ENCODE data around the gene ZNF516.

Gene ZNF516

DNA sequence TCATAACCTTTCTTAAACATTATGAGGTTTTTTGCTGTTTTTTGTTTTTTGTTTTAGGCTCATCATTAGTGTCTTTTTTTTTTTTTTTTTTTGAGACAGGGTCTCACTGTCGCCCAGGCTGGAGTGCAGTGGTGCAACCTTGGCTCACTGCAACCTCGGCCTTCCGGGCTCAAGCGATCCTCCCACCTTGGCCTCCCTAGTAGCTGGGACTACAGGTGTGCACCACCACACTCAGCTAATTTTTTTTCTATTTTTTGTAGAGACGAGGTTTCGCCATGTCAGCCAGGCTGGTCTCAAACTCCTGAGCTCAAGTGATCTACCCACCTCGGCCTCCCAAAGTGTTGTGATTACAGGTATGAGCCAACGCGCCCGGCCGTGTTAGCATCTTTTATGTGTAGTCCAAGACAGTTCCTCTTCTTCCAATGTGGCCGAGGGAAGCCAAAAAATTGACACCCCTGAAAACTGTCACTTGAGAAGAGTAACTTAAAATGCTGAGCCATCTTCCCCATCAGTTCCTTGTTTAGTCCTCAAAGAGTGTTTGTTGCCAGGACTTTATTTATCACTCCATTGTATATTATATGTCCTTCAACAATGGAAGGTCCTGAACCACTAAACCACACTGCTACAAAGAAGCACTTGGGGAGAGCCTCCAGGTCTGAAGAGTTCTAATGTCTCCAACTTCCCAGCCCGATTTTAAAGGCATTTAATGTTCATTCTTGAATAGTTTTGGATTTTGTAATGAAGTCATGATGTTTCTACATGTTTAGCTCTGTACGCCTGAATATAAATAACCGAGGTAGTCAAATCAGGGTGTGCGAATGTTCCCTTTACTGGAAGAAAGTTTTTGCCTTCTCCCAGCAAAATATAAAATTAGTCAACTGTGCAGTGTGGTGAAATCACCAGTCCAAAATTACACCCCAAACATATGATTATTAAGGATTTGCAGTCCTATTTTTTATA lies 26.4 kb downstream of the ZNF516 start:
- DNase-seq (ENCODE audit: low read depth), result no peak

DNA sequence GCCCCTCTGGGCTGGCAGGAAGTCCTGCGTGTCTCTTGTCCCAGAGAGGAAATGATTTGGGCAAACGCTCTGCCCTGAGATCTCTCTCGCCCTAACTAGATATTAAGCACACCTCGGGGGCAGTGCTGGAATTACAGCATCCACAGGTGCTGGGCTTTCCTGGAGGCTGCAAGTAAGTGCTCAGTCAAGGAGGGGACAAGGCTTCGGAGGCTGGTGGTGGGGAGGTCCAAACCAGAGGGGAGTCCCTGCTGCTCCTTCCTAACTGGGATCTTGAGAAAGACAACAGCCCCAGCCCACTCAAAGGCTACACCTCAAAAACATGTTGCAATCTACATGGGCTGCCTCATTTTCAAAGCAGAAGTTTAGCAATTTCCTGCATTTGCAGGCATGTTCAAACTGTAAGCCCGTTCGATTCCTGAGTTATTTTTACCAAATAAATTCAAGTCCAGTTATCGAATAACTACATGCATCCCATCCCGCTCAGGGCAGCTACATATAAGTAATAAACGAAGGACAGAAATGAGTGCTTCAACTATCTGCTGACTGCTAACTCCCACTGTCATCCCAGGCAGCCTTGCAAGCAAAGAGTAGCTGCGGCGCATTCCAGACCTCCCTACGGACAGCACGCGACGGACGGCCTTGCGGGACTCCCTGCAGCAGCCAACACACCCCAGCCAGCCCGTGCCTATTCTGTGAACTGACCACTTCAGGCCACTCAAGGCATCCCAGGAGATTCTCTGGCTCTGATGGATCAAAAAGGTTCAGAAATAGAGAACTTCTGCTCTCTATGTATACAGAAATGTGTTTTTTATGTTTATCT lies 27.5 kb downstream of the ZNF516 start:
- DNase-seq (ENCODE audit: low read depth), result peak; percentile 36

DNA sequence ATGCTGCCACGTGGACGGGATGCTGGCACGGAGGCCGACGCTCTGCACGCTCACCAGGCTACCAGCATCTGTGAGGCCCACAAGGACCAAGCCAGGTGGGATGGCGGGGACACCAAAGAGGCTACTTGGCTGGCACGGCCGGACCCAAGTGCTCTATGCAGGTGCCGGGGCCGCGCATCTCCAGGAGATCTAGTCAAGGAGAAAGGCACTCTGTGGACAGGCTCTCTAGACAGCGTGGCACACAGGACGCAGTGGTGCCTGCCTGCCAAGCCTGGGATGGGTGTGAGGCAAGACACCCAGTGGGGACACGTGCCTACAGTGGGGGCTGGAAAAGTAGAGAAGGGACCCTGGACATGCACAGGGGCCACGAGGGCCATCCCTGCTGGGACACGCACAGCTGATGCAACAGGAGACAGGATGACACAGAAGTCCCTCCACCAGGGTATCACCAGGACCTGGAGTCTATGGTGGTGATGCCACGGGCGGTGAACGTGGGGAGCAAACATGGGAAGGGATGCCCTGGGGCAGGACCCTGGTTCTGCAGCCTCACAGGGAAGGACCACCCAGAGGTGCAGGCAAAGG lies 28.5 kb downstream of the ZNF516 start:
- DNase-seq (ENCODE audit: low read depth), result no peak

DNA sequence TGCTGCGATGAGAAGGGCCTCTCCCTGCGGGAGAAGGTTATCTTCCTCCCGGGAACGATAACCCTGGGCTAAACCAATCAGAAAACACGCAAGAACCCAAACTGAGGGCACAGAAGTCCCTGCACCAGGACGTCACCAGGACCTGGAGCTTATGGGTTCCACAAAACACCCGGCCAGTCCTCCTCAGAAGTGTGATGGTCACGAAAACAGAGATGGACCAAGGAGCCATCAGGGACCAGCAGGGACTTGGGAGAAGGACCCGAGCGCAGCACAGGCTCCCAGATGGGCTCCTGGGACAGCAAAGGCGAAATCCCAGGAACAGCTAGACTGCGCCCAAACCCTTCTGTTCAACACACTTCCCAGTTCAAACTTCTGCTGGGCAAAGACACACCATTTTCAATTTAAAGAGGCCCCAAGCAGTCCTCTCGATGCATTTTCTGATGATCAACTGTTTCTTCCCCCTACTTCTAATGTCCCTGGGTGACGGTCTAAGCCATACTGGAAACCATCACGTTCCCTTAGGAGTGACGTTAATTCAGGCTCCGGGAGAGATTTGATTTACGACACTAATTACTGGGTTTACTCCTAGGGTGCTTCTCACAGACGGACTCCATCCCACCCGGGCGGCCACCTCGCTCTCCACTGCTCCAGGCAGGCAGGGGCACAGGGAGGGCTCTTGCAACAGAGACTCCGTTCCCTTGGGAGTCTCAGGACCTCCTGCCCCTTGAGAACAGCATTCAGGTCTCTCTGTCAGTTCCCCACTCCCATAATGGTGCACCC lies 29.2 kb downstream of the ZNF516 start:
- no peak for DNase-seq (ENCODE audit: low read depth)

DNA sequence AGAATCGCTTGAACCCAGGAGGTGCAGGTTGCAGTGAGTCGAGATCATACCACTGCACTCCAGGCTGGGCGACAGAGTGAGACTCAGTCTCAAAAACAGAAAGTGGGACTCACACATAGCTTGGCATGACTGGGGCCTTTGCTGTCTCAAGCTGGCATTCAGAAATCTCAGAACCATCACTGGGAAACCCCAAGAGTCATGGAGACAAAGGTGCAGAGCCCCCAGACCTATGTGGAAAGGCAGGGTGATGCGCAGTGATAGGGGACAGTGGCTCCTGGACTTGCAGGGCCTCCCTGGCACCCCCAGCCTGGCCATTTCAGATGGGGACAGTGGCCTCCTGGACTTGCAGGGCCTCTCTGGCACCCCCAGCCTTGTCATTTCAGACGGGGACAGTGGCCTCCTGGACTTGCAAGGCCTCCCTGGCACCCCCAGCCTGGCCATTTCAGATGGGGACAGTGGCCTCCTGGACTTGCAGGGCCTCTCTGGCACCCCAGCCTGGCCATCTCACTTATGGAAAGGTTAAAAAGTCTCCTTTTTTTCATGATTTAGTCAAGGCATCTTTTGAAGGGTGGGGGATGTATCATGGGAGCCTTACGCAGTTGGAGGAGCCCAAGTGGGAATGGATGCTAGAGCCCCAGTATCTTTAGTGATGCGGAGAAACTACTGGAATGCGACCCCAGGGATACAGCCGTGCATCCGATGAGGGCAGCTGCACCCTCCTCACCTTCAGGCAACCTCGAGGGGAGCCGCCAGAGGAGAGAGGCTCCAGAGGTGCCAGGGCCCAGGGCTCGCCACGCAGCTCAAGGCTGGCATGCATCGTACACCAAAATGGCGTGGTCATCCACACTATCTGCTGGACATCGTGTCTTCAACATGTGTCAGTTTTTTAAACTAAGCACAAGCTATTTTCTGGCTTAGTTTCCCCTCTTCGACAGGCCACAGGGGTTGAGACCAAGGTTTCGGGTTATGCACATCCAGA lies 30.5 kb downstream of the ZNF516 start:
- no peak for DNase-seq (ENCODE audit: low read depth)

DNA sequence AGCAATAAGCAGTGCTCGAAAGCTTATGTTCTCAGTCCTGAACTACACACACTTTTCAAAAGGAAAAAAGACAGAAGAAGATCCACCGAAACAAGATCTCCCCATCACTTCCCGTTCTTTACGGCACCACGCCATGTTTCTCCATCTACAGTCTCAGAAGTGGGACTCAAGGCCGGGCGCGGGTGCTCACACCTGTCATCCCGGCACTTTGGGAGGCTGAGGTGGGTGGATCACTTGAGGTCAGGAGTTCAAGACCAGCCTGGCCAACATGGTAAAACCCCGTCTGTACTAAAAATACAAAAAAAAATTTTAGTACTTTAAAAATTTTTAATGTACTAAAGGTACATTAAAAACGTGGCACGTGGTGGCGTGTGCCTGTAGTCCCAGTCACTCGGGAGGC lies 31.2 kb downstream of the ZNF516 start:
- no peak for DNase-seq (ENCODE audit: low read depth)

DNA sequence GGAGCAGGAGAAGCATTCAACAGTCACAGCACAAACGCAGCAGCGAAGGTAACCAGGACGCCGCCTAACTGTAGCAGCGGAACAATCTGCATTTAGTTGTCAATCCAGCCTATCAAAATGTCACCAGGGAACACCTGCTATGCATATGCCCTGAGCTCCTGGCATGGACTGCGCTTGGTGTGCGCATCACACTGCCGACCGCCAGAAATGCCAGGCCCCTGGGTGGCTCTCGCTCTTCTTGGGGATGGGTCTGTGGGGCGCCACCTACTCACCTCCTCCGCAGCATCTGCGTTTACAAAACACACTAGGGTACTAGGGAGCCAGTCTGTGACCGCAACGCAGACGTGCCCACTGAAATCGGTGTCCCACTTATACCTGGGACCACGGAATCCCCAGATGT lies 31.7 kb downstream of the ZNF516 start:
- DNase-seq (ENCODE audit: low read depth), result no peak

DNA sequence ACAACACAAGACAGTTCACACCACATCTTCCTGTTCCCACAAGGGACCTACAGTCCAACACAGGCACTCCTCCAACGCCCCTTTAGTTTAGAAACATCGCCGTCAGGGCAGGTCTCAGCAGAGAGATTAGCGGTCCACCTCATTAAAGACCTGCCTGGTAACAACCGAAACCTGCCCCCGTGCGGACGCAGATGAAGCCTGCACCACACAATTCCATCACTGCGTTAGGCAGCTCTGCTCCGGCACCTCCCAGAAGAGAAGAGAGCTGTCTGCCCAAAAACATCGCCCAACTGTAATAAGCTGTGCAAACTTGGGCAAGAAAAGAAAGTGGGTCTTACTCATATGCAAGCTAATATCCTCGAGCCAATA lies 32.7 kb downstream of the ZNF516 start:
- no peak for DNase-seq (ENCODE audit: low read depth)

DNA sequence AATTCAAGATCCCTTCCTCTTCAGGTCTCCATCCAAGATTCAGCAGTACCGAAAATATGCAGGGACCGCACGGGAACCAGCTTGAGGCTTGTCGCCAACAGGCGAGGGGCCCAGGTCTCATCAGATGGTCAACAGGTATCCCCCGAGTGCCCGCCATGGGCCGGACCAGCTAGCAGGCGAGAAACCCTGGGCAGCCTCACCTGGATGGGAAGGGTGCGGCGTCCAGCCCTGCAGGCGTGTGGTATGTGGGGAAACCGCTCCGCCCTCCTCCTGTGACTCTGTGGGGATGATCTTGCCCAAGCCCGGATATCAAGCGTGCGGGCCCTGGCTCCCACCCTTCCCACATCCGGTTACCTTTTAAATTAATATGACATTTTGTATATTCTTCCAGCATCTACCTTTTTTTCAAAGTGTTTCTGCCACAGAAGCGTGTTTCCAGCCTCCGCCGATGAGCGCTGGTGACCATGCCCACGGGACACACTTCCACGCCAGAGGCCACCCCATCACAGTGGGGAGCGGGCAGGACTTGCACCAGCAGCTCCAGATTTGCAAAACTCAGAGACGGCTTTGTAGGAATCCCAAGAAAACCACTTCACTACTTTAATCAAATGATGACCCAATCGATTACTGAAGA lies 33.2 kb downstream of the ZNF516 start:
- DNase-seq (ENCODE audit: low read depth), result no peak

DNA sequence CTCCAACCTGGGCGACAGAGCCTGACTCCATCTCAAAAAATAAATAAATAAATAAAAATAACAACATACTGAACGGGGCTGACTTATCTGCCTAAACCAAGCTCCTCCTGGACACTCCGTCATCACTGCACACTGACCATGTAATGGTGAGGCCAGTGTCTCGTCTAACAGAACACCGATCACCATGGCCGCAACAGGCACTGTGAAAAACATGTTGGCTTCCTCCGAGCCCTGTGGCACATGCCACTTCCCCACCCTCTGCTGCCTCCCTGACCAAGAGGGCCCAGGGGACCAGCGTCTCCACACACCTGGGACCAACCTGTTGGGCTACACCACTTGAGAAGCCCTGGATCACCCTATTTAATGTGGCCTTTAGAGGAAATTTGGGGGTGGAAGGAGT lies 33.9 kb downstream of the ZNF516 start:
- no peak for DNase-seq (ENCODE audit: low read depth)

DNA sequence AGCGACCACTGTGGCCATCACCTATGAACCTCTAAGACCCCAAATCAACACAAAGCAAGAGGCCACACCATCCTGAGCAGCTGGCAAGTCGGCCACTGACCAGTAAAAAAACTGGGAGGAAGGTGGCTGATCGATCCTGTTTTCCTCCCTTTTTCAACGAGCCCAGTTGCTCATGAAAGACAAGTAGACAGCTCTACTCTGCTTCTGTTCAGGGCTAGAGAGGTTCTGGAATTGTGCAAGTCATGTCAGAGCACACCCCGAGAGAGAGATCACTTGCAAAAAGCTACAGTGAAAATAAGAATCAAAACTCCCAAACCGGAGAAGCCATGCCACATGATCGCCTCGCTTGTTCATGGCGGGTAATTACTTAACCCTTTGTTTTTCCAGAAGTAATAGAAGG lies 34.6 kb downstream of the ZNF516 start:
- DNase-seq (ENCODE audit: low read depth), result peak; percentile 73

DNA sequence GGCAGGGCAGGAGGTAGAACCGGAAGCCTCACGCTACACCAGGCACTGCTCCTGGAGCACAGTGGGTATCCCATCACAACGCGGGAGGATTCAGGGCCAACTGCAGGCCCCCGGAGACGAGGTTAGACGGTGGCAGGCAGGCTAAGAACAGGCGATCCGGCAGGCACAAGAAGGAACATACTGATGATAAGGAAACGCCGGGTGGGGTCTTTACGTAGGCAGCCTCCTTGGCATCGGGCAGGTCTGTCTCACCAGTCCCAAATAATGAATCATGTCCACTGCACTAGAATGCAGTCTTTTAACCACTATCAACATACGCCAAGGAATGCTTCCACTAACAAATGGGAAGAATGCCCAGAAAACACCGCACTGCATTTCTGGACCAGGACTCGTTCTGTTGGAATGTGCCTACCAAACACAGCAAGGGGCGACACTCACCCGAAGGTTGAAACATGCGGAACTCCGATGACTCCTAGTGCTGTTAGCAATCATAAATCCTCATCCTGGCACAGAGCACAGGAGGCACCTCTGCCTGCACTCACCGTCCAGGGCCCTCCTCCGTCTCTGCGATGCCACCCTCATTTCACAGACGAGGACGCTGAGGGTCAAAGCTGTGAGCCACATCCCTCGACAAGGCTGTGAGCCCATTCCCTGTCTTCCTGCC lies 35.2 kb downstream of the ZNF516 start:
- DNase-seq (ENCODE audit: low read depth), result peak; percentile 99

DNA sequence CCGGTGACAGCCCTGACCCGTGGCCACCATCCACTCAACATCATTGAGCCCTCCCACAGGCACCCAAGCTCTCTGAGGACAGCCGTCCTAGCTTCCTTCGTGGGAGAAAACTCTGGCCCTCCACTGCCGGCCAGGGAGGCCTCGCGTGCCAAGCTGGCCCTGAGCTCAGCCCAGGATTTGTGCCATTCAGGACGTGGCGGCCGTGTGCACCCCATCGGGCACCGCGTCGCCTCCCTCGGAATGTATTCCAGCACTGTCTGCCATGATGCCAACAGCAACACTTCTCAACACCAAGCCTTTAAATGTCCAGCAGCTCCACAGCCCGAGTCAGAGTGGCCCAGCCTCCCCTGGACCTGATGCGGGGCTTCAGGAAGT lies 35.7 kb downstream of the ZNF516 start:
- peak; percentile 15 for DNase-seq (ENCODE audit: low read depth)

DNA sequence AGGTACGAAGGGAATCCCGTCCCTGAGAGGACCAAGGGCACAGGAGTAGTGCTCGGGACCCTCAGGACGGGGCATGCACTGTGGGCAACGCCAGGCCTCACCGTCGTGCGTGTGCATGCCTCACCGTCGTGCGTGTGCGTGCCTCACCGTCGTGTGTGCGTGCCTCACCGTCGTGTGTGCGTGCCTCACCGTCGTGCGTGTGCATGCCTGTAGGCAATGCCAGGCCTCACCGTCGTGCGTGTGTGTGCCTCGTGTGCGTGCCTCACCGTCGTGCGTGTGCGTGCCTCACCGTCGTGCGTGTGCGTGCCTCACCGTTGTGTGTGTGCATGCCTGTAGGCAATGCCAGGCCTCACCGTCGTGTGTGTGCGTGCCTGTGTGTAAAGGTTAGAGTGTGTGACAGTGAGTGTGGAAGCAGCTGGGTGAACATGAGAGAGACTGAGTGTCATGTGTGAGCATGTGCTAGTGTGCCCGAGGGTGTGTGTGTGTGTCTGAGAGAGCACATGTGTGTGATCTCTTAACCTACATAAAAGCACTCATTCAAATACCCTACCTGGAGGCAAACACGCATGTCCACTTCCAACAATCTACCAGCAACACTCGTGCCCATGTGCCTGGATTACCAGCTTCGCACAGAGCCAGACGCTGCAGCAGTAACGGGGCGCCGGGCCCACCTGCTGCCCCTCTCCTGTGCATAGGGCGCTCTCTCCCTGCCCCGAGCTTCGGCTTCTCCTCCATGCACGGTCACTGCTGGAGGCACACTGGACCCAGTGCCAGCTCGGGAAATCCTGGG lies 36.3 kb downstream of the ZNF516 start:
- no peak for DNase-seq (ENCODE audit: low read depth)

DNA sequence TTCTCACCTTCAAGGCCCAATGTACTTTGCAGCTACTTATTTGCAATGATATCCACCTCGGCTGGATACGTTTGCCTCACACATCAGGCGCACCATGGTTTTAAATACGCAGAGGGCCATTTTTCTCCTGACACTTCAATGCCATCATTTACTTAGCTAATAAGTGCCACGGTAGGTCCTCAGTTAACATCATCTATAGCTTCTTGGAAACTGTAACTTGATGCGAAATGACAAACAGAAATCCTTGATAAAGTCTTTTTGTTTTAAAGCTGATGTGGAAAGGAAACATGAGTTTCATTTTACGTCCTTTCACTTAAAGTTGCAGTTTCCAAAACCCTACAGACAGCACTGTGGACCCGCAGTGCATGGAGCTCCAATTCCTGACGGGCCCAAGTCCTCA lies 37.1 kb downstream of the ZNF516 start:
- DNase-seq (ENCODE audit: low read depth), result no peak

DNA sequence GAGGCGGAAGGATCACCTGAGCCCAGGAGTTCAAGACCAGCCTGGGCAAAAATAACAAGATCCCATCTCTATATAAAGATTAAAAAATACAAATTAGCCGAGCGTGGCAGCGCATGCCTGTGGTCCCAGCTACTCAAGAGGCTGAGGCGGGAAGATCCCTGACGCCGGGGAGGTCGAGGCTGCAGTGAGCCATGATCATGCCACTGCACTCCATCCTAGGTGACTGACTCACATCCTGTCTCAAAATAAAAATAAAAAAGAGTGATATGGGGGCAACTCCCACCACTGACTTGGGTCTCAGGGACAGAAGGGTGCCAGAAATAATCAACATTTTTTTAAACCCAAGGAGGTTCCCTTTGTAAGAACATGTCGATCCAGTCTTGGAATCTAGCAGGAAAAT lies 37.6 kb downstream of the ZNF516 start:
- DNase-seq (ENCODE audit: low read depth), result no peak

DNA sequence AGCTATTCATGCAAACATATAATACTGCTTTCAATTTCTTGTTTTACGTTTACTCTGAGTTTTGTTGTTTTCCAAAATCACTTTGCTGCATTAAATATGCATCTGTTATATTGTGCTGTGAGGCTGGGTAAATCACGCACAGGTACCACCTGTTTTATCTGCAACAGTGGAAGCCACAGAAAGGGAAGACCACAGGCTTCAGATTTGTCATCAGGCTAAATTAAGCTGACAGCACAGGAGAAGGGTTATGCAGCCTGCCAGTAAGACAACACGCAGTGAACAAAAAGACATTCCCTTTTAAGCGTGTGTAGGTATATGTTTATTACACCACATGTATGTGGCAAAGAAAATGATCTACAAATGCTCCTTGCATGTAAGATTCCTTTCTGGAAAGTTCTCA lies 38.2 kb downstream of the ZNF516 start:
- no peak for DNase-seq (ENCODE audit: low read depth)

DNA sequence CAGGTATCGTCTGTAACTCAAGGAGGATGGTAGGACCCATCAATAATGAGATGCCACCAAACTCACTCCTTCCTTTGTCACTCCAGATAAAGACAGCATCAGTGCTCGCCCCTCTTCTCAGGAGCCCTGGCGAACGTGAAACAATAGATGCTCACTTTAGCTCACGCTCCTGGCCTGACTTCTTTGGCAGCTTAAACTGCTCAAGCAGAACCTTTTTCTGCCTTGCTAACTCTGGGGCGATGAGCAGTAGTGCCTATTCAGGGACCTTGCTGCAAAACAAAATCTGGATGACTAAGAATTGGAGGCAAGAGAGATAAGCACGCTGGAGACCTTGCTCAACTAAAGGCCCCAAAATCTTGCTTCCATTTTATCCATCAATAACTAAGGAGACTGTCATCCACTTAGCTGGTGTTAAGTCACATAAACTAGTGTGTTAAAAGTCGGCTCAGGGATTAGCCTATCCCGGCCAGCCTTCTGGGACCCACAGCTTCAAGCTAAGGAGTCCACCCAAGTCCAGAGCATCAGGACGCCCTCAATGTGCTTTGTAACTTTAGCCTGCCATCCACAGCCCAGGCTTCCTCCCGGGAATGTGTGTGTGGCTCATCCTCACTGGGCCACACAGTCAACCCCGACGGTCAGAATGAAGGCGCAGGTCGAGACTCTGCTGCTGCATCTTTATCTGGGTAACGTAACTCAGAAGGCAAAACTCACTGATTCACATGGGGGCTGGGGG lies 38.9 kb downstream of the ZNF516 start:
- DNase-seq (ENCODE audit: low read depth), result no peak
